ENCODE data around the gene CAMK1D.

- TF ChIP-seq GATA3 (IDR thresholded peaks at IDR 0.05; ENCODE audit: borderline replicate concordance) (no peak), CTCF (IDR thresholded peaks at IDR 0.05) (no peak), EP300 (IDR thresholded peaks at IDR 0.05) (no peak), HOXA7 (CRISPR knock-in tag; IDR thresholded peaks at IDR 0.05) (no peak), EHMT2 (IDR thresholded peaks at IDR 0.05; ENCODE audit: low read depth) (no peak), POLR2A (IDR thresholded peaks at IDR 0.05; ENCODE audit: low read length) (no peak), RFX5 (IDR thresholded peaks at IDR 0.05) (no peak), PBX3 (IDR thresholded peaks at IDR 0.05) (no peak), ELK1 (IDR thresholded peaks at IDR 0.05; ENCODE audit: low read depth, low read length) (no peak), NPAS2 (CRISPR knock-in tag; IDR thresholded peaks at IDR 0.05; ENCODE audit: borderline replicate concordance) (no peak), SREBF2 (IDR thresholded peaks at IDR 0.05) (no peak), BCL3 (IDR thresholded peaks at IDR 0.05) (no peak), HDAC2 (IDR thresholded peaks at IDR 0.05) (no peak)
Measured at GRCh38 chr10:12700557-12700874, 351.2 kb downstream of the CAMK1D start.
